NCI-H1092 (cell line): Measurements from ENCODE around the gene PROC.
"Not testable (repeated sequence)": the region's sequence is repeated elsewhere in the genome, so short reads cannot be mapped to it uniquely, and the experiment has no call there.

Experiments
- DNase-seq: peaks from one replicate; lab custom pipeline; 2025; lab: John Stamatoyannopoulos, UW

Gene PROC

GRCh38 chr2:127394492-127394891 is 23.7 kb upstream of the PROC start:
- no peak for DNase-seq

GRCh38 chr2:127397568-127398238 is 20.5 kb upstream of the PROC start:
- DNase-seq: no peak

- no peak for DNase-seq
Measured at GRCh38 chr2:127398239-127398590, 20.0 kb upstream of the PROC start.

- DNase-seq: no peak
Measured at GRCh38 chr2:127400533-127400896, 17.7 kb upstream of the PROC start.

GRCh38 chr2:127400897-127401756 is 17.1 kb upstream of the PROC start:
- DNase-seq: no peak

- DNase-seq: no peak
Measured at GRCh38 chr2:127401757-127402695, 16.2 kb upstream of the PROC start.

- no peak for DNase-seq
Measured at GRCh38 chr2:127403460-127403859, 14.8 kb upstream of the PROC start.

- no peak for DNase-seq
Measured at GRCh38 chr2:127404466-127405254, 13.6 kb upstream of the PROC start.

- DNase-seq: no peak
Measured at GRCh38 chr2:127405255-127405610, 13.0 kb upstream of the PROC start.

- DNase-seq: no peak
Measured at GRCh38 chr2:127406454-127406853, 11.8 kb upstream of the PROC start.

GRCh38 chr2:127407091-127407490 is 11.1 kb upstream of the PROC start:
- no peak for DNase-seq

GRCh38 chr2:127407661-127408003 is 10.6 kb upstream of the PROC start:
- DNase-seq: no peak

- DNase-seq: peak; percentile 75
Measured at GRCh38 chr2:127408004-127408806, 10.0 kb upstream of the PROC start.

GRCh38 chr2:127408807-127409099 is 9.5 kb upstream of the PROC start:
- no peak for DNase-seq

GRCh38 chr2:127409716-127410115 is 8.5 kb upstream of the PROC start:
- DNase-seq: not testable (repeated sequence)

GRCh38 chr2:127410871-127411652 is 7.2 kb upstream of the PROC start:
- no peak for DNase-seq

- DNase-seq: peak; percentile 9
Measured at GRCh38 chr2:127411653-127412369, 6.4 kb upstream of the PROC start.

GRCh38 chr2:127413200-127413599 is 5.0 kb upstream of the PROC start:
- DNase-seq: no peak

GRCh38 chr2:127413782-127414637 is 4.2 kb upstream of the PROC start:
- no peak for DNase-seq
